ENCODE data around the gene EXTL1. TPM values are rescaled to one million over a fixed set of nuclear protein-coding genes. Genes with fewer than 3 reads are reported as not detected.

The EXTL1 gene
- total and polyA plus RNA-seq, 2 donors = 0.58 to 2.3 TPM

- Histone ChIP-seq H3K27ac (ENCODE audit: low read depth) (no peak overlapping the region), H3K4me3 (ENCODE audit: low read depth, low read length) (no peak overlapping the region), H3K36me3 (ENCODE audit: insufficient read depth) (peaks cover 3% of the 10 kb centered on the region), H3K4me1 (ENCODE audit: insufficient read depth) (no peaks in the 10 kb centered on the region)
- WGBS = 72% methylated on average over 15 of the region's 15 CpGs
- DNase-seq (ENCODE audit: extremely low spot score) = no peak
These were observed 30.7 kb upstream of the EXTL1 start for GRCh38 chr1:25990702-25991395.

GRCh38 chr1:25991937-25992688, 29.5 kb upstream of the EXTL1 start:
- Histone ChIP-seq H3K27ac (ENCODE audit: low read depth) (no peak overlapping the region), H3K4me3 (ENCODE audit: low read depth, low read length) (no peak overlapping the region), H3K36me3 (ENCODE audit: insufficient read depth) (peaks cover 3% of the 10 kb centered on the region), H3K4me1 (ENCODE audit: insufficient read depth) (no peaks in the 10 kb centered on the region)
- DNase-seq (ENCODE audit: extremely low spot score) = no peak
- 81% methylated on average over 5 of the region's 5 CpGs for WGBS

GRCh38 chr1:25992689-25993171, 28.8 kb upstream of the EXTL1 start:
- no peak overlapping the region for H3K27ac ChIP-seq (ENCODE audit: low read depth)
- H3K4me1 ChIP-seq (ENCODE audit: insufficient read depth) = no peaks in the 10 kb centered on the region
- no peak for DNase-seq (ENCODE audit: extremely low spot score)
- H3K4me3 ChIP-seq (ENCODE audit: low read depth, low read length) = no peak overlapping the region
- H3K36me3 ChIP-seq (ENCODE audit: insufficient read depth) = peaks cover 3% of the 10 kb centered on the region
- WGBS = 93% methylated on average over 9 of the region's 9 CpGs

- peaks cover 3% of the 10 kb centered on the region for H3K36me3 ChIP-seq (ENCODE audit: insufficient read depth)
- DNase-seq (ENCODE audit: extremely low spot score) = no peak
- H3K4me3 ChIP-seq (ENCODE audit: low read depth, low read length) = no peak overlapping the region
- WGBS = 79% methylated on average over 8 of the region's 8 CpGs
- no peaks in the 10 kb centered on the region for H3K4me1 ChIP-seq (ENCODE audit: insufficient read depth)
- no peak overlapping the region for H3K27ac ChIP-seq (ENCODE audit: low read depth)
These were observed 28.2 kb upstream of the EXTL1 start for GRCh38 chr1:25993197-25993951.

GRCh38 chr1:25994402-25995150, 27.0 kb upstream of the EXTL1 start:
- 93% methylated on average over 3 of the region's 3 CpGs for WGBS
- no peak for DNase-seq (ENCODE audit: extremely low spot score)
- Histone ChIP-seq H3K27ac (ENCODE audit: low read depth) (no peak overlapping the region), H3K4me1 (ENCODE audit: insufficient read depth) (no peaks in the 10 kb centered on the region), H3K4me3 (ENCODE audit: low read depth, low read length) (no peak overlapping the region), H3K36me3 (ENCODE audit: insufficient read depth) (no peaks in the 10 kb centered on the region)

GRCh38 chr1:25996966-25997827, 24.4 kb upstream of the EXTL1 start:
- peak overlapping the region; percentile 44 for H3K4me3 ChIP-seq (ENCODE audit: low read depth, low read length)
- DNase-seq (ENCODE audit: extremely low spot score) = no peak

GRCh38 chr1:25997828-25998761, 23.5 kb upstream of the EXTL1 start, which contains the start of gene PAFAH2:
PAFAH2 (minus strand) TSS chr1:25998063; CDS start chr1:25990816, 7,247 bp downstream.
- DNase-seq (ENCODE audit: extremely low spot score) = peak; percentile 99
- H3K4me3 ChIP-seq (ENCODE audit: low read depth, low read length) = peak within 1 kb of the TSS; percentile 44
- WGBS = under 1% methylated on average over 47 of the region's 47 CpGs

More at GRCh38 chr1:25996966-25997827, 24.4 kb upstream of the EXTL1 start:
- H3K36me3 ChIP-seq (ENCODE audit: insufficient read depth) = no peaks in the 10 kb centered on the region
- H3K27ac ChIP-seq (ENCODE audit: low read depth) = peak overlapping the region; percentile 81
- WGBS = 3% methylated on average over 13 of the region's 13 CpGs
- H3K4me1 ChIP-seq (ENCODE audit: insufficient read depth) = no peaks in the 10 kb centered on the region

GRCh38 chr1:25999041-25999800, 22.4 kb upstream of the EXTL1 start:
- Histone ChIP-seq H3K36me3 (ENCODE audit: insufficient read depth) (no peaks in the 10 kb centered on the region), H3K4me1 (ENCODE audit: insufficient read depth) (no peaks in the 10 kb centered on the region), H3K27ac (ENCODE audit: low read depth) (no peak overlapping the region), H3K4me3 (ENCODE audit: low read depth, low read length) (no peak overlapping the region)
- WGBS = 85% methylated on average over 18 of the region's 18 CpGs
- DNase-seq (ENCODE audit: extremely low spot score) = no peak

More at GRCh38 chr1:25997828-25998761, 23.5 kb upstream of the EXTL1 start, which contains the start of gene PAFAH2:
- Histone ChIP-seq H3K4me1 (ENCODE audit: insufficient read depth) (no peaks in the 10 kb centered on the region), H3K27ac (ENCODE audit: low read depth) (peak within 1 kb of the TSS; percentile 81), H3K36me3 (ENCODE audit: insufficient read depth) (no peaks in the 10 kb centered on the region)

- WGBS = 92% methylated on average over 4 of the region's 4 CpGs
- no peak overlapping the region for H3K27ac ChIP-seq (ENCODE audit: low read depth)
- no peak overlapping the region for H3K4me3 ChIP-seq (ENCODE audit: low read depth, low read length)
- H3K36me3 ChIP-seq (ENCODE audit: insufficient read depth) = no peaks in the 10 kb centered on the region
- H3K4me1 ChIP-seq (ENCODE audit: insufficient read depth) = no peaks in the 10 kb centered on the region
- no peak for DNase-seq (ENCODE audit: extremely low spot score)
These were observed 18.3 kb upstream of the EXTL1 start for GRCh38 chr1:26003262-26003661.

GRCh38 chr1:26003756-26004155, 17.8 kb upstream of the EXTL1 start:
- no peaks in the 10 kb centered on the region for H3K36me3 ChIP-seq (ENCODE audit: insufficient read depth)
- H3K4me1 ChIP-seq (ENCODE audit: insufficient read depth) = no peaks in the 10 kb centered on the region
- H3K27ac ChIP-seq (ENCODE audit: low read depth) = no peak overlapping the region
- H3K4me3 ChIP-seq (ENCODE audit: low read depth, low read length) = no peak overlapping the region
- DNase-seq (ENCODE audit: extremely low spot score) = no peak
- 82% methylated on average over 2 of the region's 2 CpGs for WGBS

All from urinary bladder (tissue), 4 donors.